GM06990 (cell line): ENCODE data around the gene ZNF730.
"Not testable (repeated sequence)": the region's sequence is repeated elsewhere in the genome, so short reads cannot be mapped to it uniquely, and the experiment has no call there.

Experiments used
- DNase-seq: peaks from one replicate; pipeline ENCODE4 v3.0.0-alpha.2; 2011; ENCODE audit not compliant: insufficient read length; ENCODE audit errors: extremely low read depth
- H3K27me3 ChIP-seq: replicated peaks from 2 replicates; pipeline ENCODE4 v1.6.0; 2011; ENCODE audit warnings: low read length; ENCODE audit not compliant: control insufficient read depth, insufficient read depth
- H3K36me3 ChIP-seq: 2 replicates; pipeline ENCODE4 v1.5.1; 2011; ENCODE audit warnings: low read length; ENCODE audit not compliant: control insufficient read depth, insufficient read depth
- H3K4me3 ChIP-seq: replicated peaks from 2 replicates; pipeline ENCODE4 v1.5.1; 2011; ENCODE audit warnings: low read depth, mild to moderate bottlenecking, control low read depth, low read length
- CTCF ChIP-seq: IDR thresholded peaks from 2 replicates; pipeline ENCODE4 v1.5.1; 2011; ENCODE audit warnings: low read length, control low read depth, mild to moderate bottlenecking, inconsistent platforms; ENCODE audit not compliant: insufficient read depth, poor library complexity, severe bottlenecking

The ZNF730 gene

DNA sequence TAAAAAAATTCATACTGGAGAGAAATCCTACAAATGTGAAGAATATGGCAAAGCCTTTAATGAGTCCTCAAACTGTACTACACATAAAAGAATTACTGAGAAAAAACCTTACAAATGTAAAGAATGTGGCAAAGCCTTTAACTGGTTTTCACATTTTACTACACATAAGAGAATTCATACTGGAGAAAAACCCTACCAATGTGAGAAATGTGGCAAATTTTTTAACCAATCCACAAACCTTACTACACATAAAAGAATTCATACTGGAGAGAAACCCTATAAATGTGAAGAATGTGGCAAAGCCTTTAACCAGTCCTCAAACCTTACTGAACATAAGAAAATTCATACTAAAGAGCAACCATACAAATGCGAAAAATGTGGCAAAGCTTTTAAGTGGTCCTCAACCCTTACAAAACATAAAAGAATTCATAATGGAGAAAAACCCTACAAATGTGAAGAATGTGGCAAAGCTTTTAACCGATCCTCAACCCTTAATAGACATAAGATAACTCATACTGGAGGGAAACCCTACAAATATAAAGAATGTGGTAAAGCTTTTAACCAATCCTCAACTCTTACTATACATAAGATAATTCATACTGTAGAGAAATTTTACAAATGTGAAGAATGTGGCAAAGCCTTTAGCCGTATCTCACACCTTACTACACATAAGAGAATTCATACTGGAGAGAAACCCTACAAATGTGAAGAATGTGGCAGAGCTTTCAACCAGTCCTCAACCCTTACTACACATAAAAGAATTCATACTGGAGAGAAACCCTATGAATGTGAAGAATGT, 29.0 kb downstream of the ZNF730 start:
- H3K4me3 ChIP-seq = no peak overlapping the region

DNA sequence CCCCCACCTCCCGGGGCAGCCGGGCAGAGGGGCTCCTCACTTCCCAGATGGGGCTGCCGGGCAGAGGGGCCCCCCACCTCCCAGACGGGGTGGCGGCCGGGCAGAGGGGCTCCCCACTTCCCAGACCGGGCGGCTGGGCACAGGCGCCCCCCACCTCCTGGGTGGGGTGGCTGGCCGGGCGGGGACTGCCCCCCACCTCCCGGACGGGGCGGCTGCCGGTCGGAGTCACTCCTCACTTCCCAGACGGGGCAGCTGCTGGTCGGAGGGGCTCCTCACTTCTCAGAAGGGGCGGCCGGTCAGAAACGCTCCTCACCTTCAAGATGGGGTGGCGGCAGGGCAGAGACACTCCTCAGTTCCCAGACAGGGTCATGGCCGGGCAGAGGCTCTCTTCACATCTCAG, 43.9 kb downstream of the ZNF730 start:
- Histone ChIP-seq H3K36me3 (no peaks in the 10 kb centered on the region), H3K4me3 (no peak overlapping the region), H3K27me3 (no peaks in the 10 kb centered on the region)
- TF ChIP-seq CTCF = no peak
- no peak for DNase-seq

More for the DNA sequence above, 29.0 kb downstream of the ZNF730 start:
- TF ChIP-seq CTCF = no peak
- H3K27me3 ChIP-seq = no peaks in the 10 kb centered on the region
- no peak for DNase-seq
- H3K36me3 ChIP-seq = no peaks in the 10 kb centered on the region

DNA sequence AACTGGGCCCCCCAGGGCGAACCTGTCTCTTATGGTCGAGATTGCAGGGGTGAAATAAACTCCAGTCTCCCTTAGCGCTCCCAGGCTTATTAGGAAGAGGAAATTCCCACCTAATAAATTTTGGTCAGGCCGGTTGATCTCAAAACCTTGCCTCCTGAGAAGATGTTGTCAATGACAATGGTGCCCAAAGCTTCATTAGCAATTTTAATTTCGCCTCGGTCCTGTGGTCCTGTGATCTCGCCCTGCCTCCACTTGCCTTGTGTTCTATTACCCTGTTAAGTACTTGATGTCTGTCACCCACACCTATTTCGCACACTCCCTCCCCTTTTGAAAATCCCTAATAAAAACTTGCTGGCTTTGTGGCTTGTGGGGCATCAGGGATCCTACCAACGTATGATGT, 51.5 kb downstream of the ZNF730 start:
- H3K36me3 ChIP-seq, H3K27me3 ChIP-seq, DNase-seq, H3K4me3 ChIP-seq: not testable (repeated sequence)

- no peak for TF ChIP-seq CTCF
- DNase-seq = no peak
These were observed 66.4 kb downstream of the ZNF730 start for GRCh38 chr19:23183251-23183650.

DNA sequence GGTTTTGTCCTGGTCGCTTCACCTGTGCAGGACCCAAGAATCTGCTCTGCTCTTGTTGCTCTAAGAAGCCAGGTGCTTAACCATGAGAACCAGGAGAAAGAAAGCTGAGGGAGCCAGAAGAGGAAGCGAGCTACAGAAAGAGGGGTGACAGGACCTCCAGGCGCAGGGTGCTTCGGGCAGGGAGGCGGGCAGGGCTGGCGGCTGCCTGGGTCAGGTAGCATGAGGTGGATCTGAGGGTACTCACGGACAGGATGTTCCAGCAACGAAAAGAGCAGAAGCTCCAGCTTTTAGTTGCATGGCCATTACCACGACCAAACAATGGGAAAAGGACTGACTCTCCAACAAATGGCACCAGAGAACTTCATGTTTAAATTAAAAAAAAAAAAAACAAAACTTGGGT, 73.5 kb downstream of the ZNF730 start:
- Histone ChIP-seq H3K27me3 (no peaks in the 10 kb centered on the region), H3K36me3 (no peaks in the 10 kb centered on the region)
- no peak for DNase-seq

More at GRCh38 chr19:23183251-23183650, 66.4 kb downstream of the ZNF730 start:
- Histone ChIP-seq H3K4me3 (no peak overlapping the region), H3K27me3 (no peaks in the 10 kb centered on the region), H3K36me3 (no peaks in the 10 kb centered on the region)

More for the DNA sequence above, 73.5 kb downstream of the ZNF730 start:
- H3K4me3 ChIP-seq = no peak overlapping the region
- TF ChIP-seq CTCF = no peak
